Diencephalon (tissue), 1 donor: ENCODE measurements around the gene LIAS. TPM values are rescaled to one million over a fixed set of nuclear protein-coding genes. Genes with fewer than 3 reads are reported as not detected.

ENCODE experiments used
- small RNA-seq: library from RNA; depleted of rRNA; stranded (forward); fragments of <200 nt; gene quantifications from one replicate; pipeline ENCODE3, GENCODE V24; 2014
- total RNA-seq: library from RNA; depleted of rRNA; stranded (reverse); fragments of >200 nt; gene quantifications from one replicate; pipeline ENCODE4 v1.2.3, GENCODE V29; 2014

LIAS gene
- 14.1 TPM for total RNA-seq

DNA sequence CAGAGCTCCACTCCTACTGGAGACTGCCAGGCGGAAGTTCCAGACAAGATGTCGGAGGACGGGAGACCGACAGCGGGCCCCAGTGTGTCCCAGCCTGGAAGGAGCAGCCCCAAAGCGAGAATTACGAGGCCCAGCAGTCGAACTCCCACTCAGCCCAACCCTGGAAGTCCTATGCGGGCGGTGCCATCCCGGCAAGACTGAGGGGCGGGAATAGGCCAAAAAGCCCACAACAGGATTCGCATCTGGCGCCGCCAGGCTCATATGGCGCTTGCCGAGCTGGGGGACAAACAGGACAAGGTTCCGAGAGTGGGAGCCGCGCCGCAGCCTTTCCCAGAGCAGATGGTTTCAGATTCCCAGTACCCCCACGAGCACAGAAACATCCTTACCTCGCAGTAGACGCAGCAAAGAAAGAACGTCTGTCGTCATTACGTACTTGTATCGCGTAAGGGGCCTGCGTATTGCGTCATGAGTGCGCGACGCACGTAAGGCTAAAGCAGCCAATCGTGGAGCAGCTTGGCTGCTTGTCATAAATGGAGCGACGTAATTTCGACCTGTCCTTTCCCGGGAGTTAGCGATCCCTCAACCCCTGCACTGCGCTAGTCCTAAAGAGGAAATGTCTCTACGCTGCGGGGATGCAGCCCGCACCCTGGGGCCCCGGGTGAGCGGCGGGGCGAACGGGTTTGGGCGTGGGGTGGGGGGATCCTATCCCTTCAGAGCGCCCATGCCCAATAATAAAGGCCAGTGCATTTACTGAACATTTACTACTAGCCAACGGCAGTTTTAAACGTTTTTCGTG, at the start of gene LIAS, which contains the start of gene RPL9:
Gene LIAS, plus strand, starts transcription at position 552 of the 796 bp plus-strand sequence. Its CDS starts 62 bp downstream, at position 614.
Gene RPL9, minus strand, starts transcription at position 418 of the 796 bp plus-strand sequence. CDS start 483 bp downstream, outside the sequence.

DNA sequence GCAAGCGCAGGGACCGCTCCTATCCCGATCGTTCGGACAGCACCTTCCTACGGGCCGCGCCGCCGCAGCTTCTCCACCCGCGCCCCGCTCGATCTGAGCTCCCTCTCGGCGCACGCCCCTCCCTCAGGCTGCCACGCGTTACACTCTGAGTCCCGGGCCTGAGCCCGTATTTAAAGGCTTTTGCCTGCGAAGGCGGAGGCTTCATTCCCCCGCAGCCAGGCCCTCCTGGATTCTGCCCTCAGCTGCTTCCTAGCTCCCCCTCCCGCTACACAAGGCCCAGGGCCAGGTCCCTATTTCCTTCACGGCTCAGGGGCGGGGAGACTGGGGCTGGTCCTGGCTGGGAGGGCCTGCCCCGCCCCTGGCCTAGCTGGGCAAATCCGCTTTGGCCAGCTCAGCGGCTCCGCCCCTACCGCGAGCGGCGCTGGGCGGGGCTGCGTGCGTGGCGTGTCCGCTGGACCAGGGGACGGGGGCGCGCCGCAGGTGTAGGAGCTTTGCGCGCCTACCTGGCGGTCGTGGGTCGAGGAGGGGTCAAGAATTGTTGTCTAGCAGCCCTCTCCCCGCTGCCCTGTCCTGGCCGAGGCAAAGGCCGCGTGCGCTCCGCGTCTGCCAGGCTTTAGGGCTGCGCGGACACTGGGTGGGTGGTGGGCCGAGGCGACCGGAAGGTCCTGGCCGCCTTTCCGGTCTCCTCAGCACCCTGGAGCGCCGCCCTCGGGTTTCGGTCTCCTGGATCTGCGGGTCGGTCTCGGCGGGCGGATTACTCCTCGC, 68.6 kb downstream of the LIAS start, which contains the start of gene UGDH:
Gene UGDH, minus strand, starts transcription at position 144 of the 765 bp plus-strand sequence. CDS start 5,927 bp downstream, outside the sequence.

Small RNA genes lying within 50 kb of the gene (small RNA-seq; reads per million reads assigned to genes)
- gene MIR5591, result not detected
- not detected for gene RF00019

Other genes starting within 250 kb of the LIAS start
- gene RFC1, start 92.7 kb upstream of the LIAS start, total RNA-seq, result 47.5 TPM
- 0.46 TPM for gene KLB, start 52.1 kb upstream of the LIAS start, total RNA-seq
- gene RPL9, start 134 bp upstream of the LIAS start, total RNA-seq, result 2,878 TPM
- gene UGDH, start 68.4 kb downstream of the LIAS start, total RNA-seq, result 33.4 TPM
- 49.4 TPM for gene SMIM14, start 179.8 kb downstream of the LIAS start, total RNA-seq
- gene UBE2K, start 239.1 kb downstream of the LIAS start, total RNA-seq, result 94.1 TPM